ENCODE measurements around the gene PHLDA2. TPM values are rescaled to one million over a fixed set of nuclear protein-coding genes. Genes with fewer than 3 reads are reported as not detected.

PHLDA2 gene
- total and polyA plus RNA-seq, 9 of the 15 experiments (the other 6 are each of a cell fraction or from before 2014, with no cell fraction given): 0.43 to 42.4 (median 4.7) TPM

GRCh38 chr11:2885017-2885677 lies 44.1 kb downstream of the PHLDA2 start (continued):
- no peak for TF ChIP-seq ILK (tag; IDR thresholded peaks at IDR 0.05; ENCODE audit: borderline replicate concordance, low read depth)
- peak; percentile 97 for TF ChIP-seq MGA (IDR thresholded peaks at IDR 0.05)
- no peak for TF ChIP-seq PPARD (CRISPR knock-in tag; IDR thresholded peaks at IDR 0.05)
- TF ChIP-seq SPI1 (IDR thresholded peaks at IDR 0.05; ENCODE audit: borderline replicate concordance, low read depth, low read length): no peak
- TF ChIP-seq MYC (IDR thresholded peaks at IDR 0.05; ENCODE audit: low read depth, low read length): peak; percentile 66
- TF ChIP-seq MYC (CRISPR knock-in tag; IDR thresholded peaks at IDR 0.05; ENCODE audit: borderline replicate concordance, low read depth): peak; percentile 82; the same call in 1 of the 2 replicates
- 0 out of 2 replicates have a peak, but pooled peaks have one; percentile 3 for TF ChIP-seq CREM (IDR thresholded peaks at IDR 0.05; ENCODE audit: low read depth)
- no peak for TF ChIP-seq NBN (IDR thresholded peaks at IDR 0.05; ENCODE audit: low read depth)
- TF ChIP-seq, protein P1, sequence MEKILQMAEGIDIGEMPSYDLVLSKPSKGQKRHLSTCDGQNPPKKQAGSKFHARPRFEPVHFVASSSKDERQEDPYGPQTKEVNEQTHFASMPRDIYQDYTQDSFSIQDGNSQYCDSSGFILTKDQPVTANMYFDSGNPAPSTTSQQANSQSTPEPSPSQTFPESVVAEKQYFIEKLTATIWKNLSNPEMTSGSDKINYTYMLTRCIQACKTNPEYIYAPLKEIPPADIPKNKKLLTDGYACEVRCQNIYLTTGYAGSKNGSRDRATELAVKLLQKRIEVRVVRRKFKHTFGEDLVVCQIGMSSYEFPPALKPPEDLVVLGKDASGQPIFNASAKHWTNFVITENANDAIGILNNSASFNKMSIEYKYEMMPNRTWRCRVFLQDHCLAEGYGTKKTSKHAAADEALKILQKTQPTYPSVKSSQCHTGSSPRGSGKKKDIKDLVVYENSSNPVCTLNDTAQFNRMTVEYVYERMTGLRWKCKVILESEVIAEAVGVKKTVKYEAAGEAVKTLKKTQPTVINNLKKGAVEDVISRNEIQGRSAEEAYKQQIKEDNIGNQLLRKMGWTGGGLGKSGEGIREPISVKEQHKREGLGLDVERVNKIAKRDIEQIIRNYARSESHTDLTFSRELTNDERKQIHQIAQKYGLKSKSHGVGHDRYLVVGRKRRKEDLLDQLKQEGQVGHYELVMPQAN (IDR thresholded peaks at IDR 0.05; ENCODE audit: borderline replicate concordance): peak; percentile 83
- TF ChIP-seq ZNF121 (CRISPR knock-in tag; conservative IDR thresholded peaks at IDR 0.05): no peak
- no peak for TF ChIP-seq RBM22 (IDR thresholded peaks at IDR 0.05; ENCODE audit: low read depth, low read length, poor library complexity, severe bottlenecking)
- no peak for TF ChIP-seq XRCC5 (IDR thresholded peaks at IDR 0.05; ENCODE audit: low read depth, low read length)

All from K562 (cell line).